HCT116 (cell line): ENCODE measurements around the gene AP3D1. TPM values are rescaled to one million over a fixed set of nuclear protein-coding genes. Genes with fewer than 3 reads are reported as not detected.

Source experiments
- ATAC-seq: fragments of 200-7000 bp; cut with Tn5 transposase; 2 replicates; pipeline ENCODE4 v1.9.1; 2020; ENCODE audit warnings: mild to moderate bottlenecking, moderate library complexity
- BruUV-seq: library from RNA; stranded (reverse); fragments of 400-500 nt; replicated peaks from 2 replicates; lab custom pipeline; 2021; lab: Mats Ljungman, UMichigan
- CTCF ChIA-PET: fragments of 300-600 bp; sonication (Branson Sonifier 250); formaldehyde crosslinking; loops from one replicate; lab custom pipeline; 2021; ENCODE audit warnings: antibody characterized with exemption; lab: Charles Lee
- POLR2A ChIA-PET: fragments of 300-600, 350-600 bp; sonication (Branson Sonifier 250); formaldehyde crosslinking; loops from one replicate; lab custom pipeline; 2021; ENCODE audit warnings: antibody characterized with exemption; lab: Charles Lee
- RAD21 ChIA-PET, 2 experiments: fragments of 300-600 bp; sonication (Branson Sonifier 250); formaldehyde crosslinking; loops; one replicate each; lab custom pipeline; 2023; ENCODE audit warnings: low total read pairs in 2 of 2; ENCODE audit not compliant: uncharacterized antibody in 2 of 2, unreplicated experiment in 2 of 2, low non-redundant PET in 1 of 2; lab: Charles Lee
- DNase-seq: peaks from one replicate; pipeline ENCODE4 v3.0.0-alpha.2; 2010; ENCODE audit warnings: low read depth, low spot score
- H2AFZ ChIP-seq: fragments of 200-600 bp; shearing (Covaris generic), sonication (generic); 2 replicates; pipeline ENCODE4 v1.6.1; 2017; ENCODE audit warnings: low read depth, mixed run types, mixed read lengths, antibody characterized with exemption, low read length; ENCODE audit not compliant: poor library complexity, severe bottlenecking
- H3K27ac ChIP-seq: 2 replicates; pipeline ENCODE4 v1.5.1; 2012; ENCODE audit warnings: low read depth, low read length
- H3K27me3 ChIP-seq: fragments of 200-600 bp; sonication (generic); 2 replicates; pipeline ENCODE4 v1.6.1; 2016; ENCODE audit warnings: mixed run types, low read length, mixed read lengths; ENCODE audit not compliant: insufficient read depth
- H3K36me3 ChIP-seq, 2 experiments: fragments of 200-500 bp in 1 of 2; fragments of 200-600 bp in 1 of 2; sonication (Bioruptor generic) in 1 of 2; sonication (generic) in 1 of 2; 2 replicates each; pipeline versions ENCODE4 v1.5.1 to v1.6.1; 2014 to 2016; ENCODE audit warnings: low read length in 2 of 2, inconsistent platforms in 1 of 2, mixed read lengths in 1 of 2, mixed run types in 1 of 2; ENCODE audit not compliant: insufficient read depth in 2 of 2, control insufficient read depth in 1 of 2
- H3K4me1 ChIP-seq, 2 experiments: fragments of 200-600 bp in 1 of 2; sonication (generic) in 1 of 2; 2 replicates each; pipeline versions ENCODE4 v1.5.1 to v1.6.1; 2012 to 2017; ENCODE audit warnings: low read length in 2 of 2, inconsistent platforms in 1 of 2, mild to moderate bottlenecking in 1 of 2, mixed read lengths in 1 of 2, mixed run types in 1 of 2, moderate library complexity in 1 of 2; ENCODE audit not compliant: insufficient read depth in 2 of 2, control insufficient read depth in 1 of 2
- H3K4me2 ChIP-seq: fragments of 200-600 bp; sonication (generic); 2 replicates; pipeline ENCODE4 v1.6.1; 2017; ENCODE audit warnings: mixed run types, low read length, mixed read lengths
- H3K4me3 ChIP-seq, 2 experiments: fragments of 200-600 bp in 1 of 2; sonication (generic) in 1 of 2; replicated peaks in 1 of 2; 2 replicates each; pipeline ENCODE4 v1.5.1; 2011 to 2016; ENCODE audit warnings: low read length in 2 of 2, control low read depth in 1 of 2, low read depth in 1 of 2, mild to moderate bottlenecking in 1 of 2, mixed read lengths in 1 of 2, mixed run types in 1 of 2
- H3K79me2 ChIP-seq: fragments of 200-600 bp; sonication (generic); 2 replicates; pipeline ENCODE4 v1.6.1; 2017; ENCODE audit warnings: mild to moderate bottlenecking, mixed run types, low read length, moderate library complexity, mixed read lengths; ENCODE audit not compliant: insufficient read depth
- H3K9ac ChIP-seq: fragments of 200-600 bp; sonication (generic); 2 replicates; pipeline ENCODE4 v1.6.1; 2016; ENCODE audit warnings: low read length, mixed read lengths
- H3K9me2 ChIP-seq: fragments of 200-600 bp; sonication (generic), shearing (Covaris generic); 2 replicates; pipeline ENCODE4 v1.6.1; 2017; ENCODE audit warnings: mixed run types, mild to moderate bottlenecking, moderate library complexity; ENCODE audit not compliant: insufficient read depth
- H3K9me3 ChIP-seq, 2 experiments: fragments of 200-500 bp in 1 of 2; fragments of 200-600 bp in 1 of 2; sonication (Bioruptor generic) in 1 of 2; sonication (generic) in 1 of 2; 2 replicates each; pipeline ENCODE4 v1.6.1; 2014 to 2017; ENCODE audit warnings: low read length in 2 of 2, mixed read lengths in 2 of 2, inconsistent platforms in 1 of 2, low read depth in 1 of 2, mild to moderate bottlenecking in 1 of 2, mixed run types in 1 of 2, moderate library complexity in 1 of 2; ENCODE audit not compliant: control insufficient read depth in 1 of 2, insufficient read depth in 1 of 2
- H4K20me1 ChIP-seq: fragments of 200-600 bp; sonication (generic), shearing (Covaris generic); 2 replicates; pipeline ENCODE4 v1.6.1; 2017; ENCODE audit warnings: mixed run types, mild to moderate bottlenecking, moderate library complexity; ENCODE audit not compliant: insufficient read depth
- ATF3 ChIP-seq: IDR thresholded peaks from 2 replicates; pipeline ENCODE4 v1.6.1; 2012
- CEBPB ChIP-seq: IDR thresholded peaks from 2 replicates; pipeline ENCODE4 v1.6.1; 2012; ENCODE audit warnings: low read depth
- ELF1 ChIP-seq: IDR thresholded peaks from 2 replicates; pipeline ENCODE4 v1.6.1; 2012; ENCODE audit warnings: low read depth, borderline replicate concordance
- EZH2 ChIP-seq: fragments of 200-600 bp; sonication (generic); IDR thresholded peaks from 2 replicates; pipeline ENCODE4 v1.6.1; 2017; ENCODE audit warnings: antibody characterized with exemption, mixed run types
- JUND ChIP-seq: IDR thresholded peaks from 2 replicates; pipeline ENCODE4 v1.6.1; 2012
- RAD21 ChIP-seq: IDR thresholded peaks from 2 replicates; pipeline ENCODE4 v1.6.1; 2012; ENCODE audit warnings: low read depth, mild to moderate bottlenecking
- SP1 ChIP-seq: IDR thresholded peaks from 2 replicates; pipeline ENCODE4 v1.6.1; 2012; ENCODE audit warnings: low read depth
- YY1 ChIP-seq: IDR thresholded peaks from 2 replicates; pipeline ENCODE4 v1.6.1; 2011; ENCODE audit warnings: low read length, low read depth, moderate library complexity, mild to moderate bottlenecking; ENCODE audit not compliant: insufficient replicate concordance; ENCODE audit errors: extremely low read depth
- ZFX ChIP-seq: fragments of 450-650 bp; IDR thresholded peaks from 2 replicates; pipeline ENCODE4 v1.6.1; 2017
- intact Hi-C: fragments of 100-400 bp; cut with micrococcal nuclease; formaldehyde crosslinking; loops from 2 replicates; pipeline ENCODE4 v1.10.0; 2022
- total RNA-seq: library from RNA; stranded (reverse); gene quantifications from one replicate; pipeline ENCODE4 v1.2.1, GENCODE V29; 2021; ENCODE audit not compliant: unreplicated experiment
- TF ChIP-seq, protein P1 (sequence below): IDR thresholded peaks from 2 replicates; pipeline ENCODE4 v1.6.1; 2012; ENCODE audit warnings: low read depth

The AP3D1 gene
- total RNA-seq, 1 experiment from 2014 or later: 137 TPM

DNA sequence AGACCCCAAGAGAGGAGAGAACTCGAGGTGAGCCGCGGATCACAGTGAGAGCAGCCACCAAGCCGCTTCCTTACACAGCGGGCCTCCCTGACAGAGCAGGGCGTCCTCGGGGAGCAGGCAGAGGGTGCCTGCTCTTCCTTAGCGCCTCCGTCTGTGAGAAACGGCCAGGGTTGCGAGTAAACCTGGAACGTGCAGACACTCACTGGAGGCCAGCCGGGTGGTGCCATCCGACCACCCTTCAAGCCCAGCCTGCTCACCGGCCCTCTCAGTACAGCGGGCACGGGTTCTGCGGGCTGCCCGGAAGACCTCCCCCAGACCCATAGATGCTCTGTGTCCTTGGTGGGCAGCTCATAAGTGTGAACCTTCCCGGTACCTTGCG lies 22.0 kb upstream of the AP3D1 start:
- no peak for TF ChIP-seq JUND
- TF ChIP-seq RAD21: no peak
- TF ChIP-seq SP1: no peak
- TF ChIP-seq EZH2: no peak
- TF ChIP-seq ZFX: no peak
- no peak for TF ChIP-seq ATF3
- no peak for TF ChIP-seq ELF1
- TF ChIP-seq YY1: no peak
- TF ChIP-seq, protein P1, sequence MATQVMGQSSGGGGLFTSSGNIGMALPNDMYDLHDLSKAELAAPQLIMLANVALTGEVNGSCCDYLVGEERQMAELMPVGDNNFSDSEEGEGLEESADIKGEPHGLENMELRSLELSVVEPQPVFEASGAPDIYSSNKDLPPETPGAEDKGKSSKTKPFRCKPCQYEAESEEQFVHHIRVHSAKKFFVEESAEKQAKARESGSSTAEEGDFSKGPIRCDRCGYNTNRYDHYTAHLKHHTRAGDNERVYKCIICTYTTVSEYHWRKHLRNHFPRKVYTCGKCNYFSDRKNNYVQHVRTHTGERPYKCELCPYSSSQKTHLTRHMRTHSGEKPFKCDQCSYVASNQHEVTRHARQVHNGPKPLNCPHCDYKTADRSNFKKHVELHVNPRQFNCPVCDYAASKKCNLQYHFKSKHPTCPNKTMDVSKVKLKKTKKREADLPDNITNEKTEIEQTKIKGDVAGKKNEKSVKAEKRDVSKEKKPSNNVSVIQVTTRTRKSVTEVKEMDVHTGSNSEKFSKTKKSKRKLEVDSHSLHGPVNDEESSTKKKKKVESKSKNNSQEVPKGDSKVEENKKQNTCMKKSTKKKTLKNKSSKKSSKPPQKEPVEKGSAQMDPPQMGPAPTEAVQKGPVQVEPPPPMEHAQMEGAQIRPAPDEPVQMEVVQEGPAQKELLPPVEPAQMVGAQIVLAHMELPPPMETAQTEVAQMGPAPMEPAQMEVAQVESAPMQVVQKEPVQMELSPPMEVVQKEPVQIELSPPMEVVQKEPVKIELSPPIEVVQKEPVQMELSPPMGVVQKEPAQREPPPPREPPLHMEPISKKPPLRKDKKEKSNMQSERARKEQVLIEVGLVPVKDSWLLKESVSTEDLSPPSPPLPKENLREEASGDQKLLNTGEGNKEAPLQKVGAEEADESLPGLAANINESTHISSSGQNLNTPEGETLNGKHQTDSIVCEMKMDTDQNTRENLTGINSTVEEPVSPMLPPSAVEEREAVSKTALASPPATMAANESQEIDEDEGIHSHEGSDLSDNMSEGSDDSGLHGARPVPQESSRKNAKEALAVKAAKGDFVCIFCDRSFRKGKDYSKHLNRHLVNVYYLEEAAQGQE: no peak
- TF ChIP-seq CEBPB: no peak
- BruUV-seq: no TSS peak
- no peak for DNase-seq
- ChIA-PET CTCF (no interaction called here), POLR2A (no interaction called here), RAD21 (no interaction called here)
- intact Hi-C loops: no loop called here
- no peaks in the 10 kb centered on the region for H3K27me3 ChIP-seq
- peaks cover 99% of the 10 kb centered on the region for H3K79me2 ChIP-seq
- ATAC-seq: no peak
- peaks cover 26% of the 10 kb centered on the region; the same call in 1 of the 2 replicates for H4K20me1 ChIP-seq
- H3K9me3 ChIP-seq: no peaks in the 10 kb centered on the region
- H3K9me2 ChIP-seq: no peaks in the 10 kb centered on the region
- no peak overlapping the region for H3K27ac ChIP-seq
- no peak overlapping the region for H3K4me3 ChIP-seq
- peaks cover 30 to 79% of the 10 kb centered on the region in 2 experiments for H3K4me1 ChIP-seq
- peaks cover 0 to 24% of the 10 kb centered on the region in 2 experiments; a peak in 1 of 4 replicates for H3K36me3 ChIP-seq
- no peak overlapping the region for H3K4me2 ChIP-seq
- no peak overlapping the region for H2AFZ ChIP-seq
- H3K9ac ChIP-seq: no peak overlapping the region
